OCI-LY7 (cell line): ENCODE results near the gene ANXA7. TPM values are rescaled to one million over a fixed set of nuclear protein-coding genes. Genes with fewer than 3 reads are reported as not detected.

Experiments used
- BruUV-seq: library from RNA; stranded (reverse); fragments of 400-500 nt; replicated peaks from 2 replicates; lab custom pipeline; 2021; lab: Mats Ljungman, UMichigan
- CTCF ChIA-PET: fragments of 300-600 bp; sonication (Branson Sonifier 250); formaldehyde crosslinking; loops from one replicate; lab custom pipeline; 2022; ENCODE audit warnings: antibody characterized with exemption; ENCODE audit not compliant: unreplicated experiment; lab: Charles Lee
- POLR2A ChIA-PET: fragments of 300-600 bp; sonication (Branson Sonifier 250); formaldehyde crosslinking; loops from one replicate; lab custom pipeline; 2022; ENCODE audit warnings: antibody characterized with exemption; lab: Charles Lee
- DNase-seq: peaks from one replicate; pipeline ENCODE4 v3.0.0-alpha.2; 2015; ENCODE audit warnings: low spot score
- H2AFZ ChIP-seq: fragments of 200-600 bp; sonication (generic), shearing (Covaris generic); 2 replicates; pipeline ENCODE4 v1.6.1; 2014; ENCODE audit warnings: mild to moderate bottlenecking, antibody characterized with exemption, low read length, moderate library complexity
- H3K27ac ChIP-seq: fragments of 200-600 bp; sonication (generic); 2 replicates; pipeline ENCODE4 v1.5.1; 2014; ENCODE audit warnings: mixed run types, low read depth, mild to moderate bottlenecking, moderate library complexity, low read length, inconsistent platforms; ENCODE audit not compliant: poor library complexity, severe bottlenecking
- H3K36me3 ChIP-seq: fragments of 200-600 bp; sonication (generic); 2 replicates; pipeline ENCODE4 v1.6.1; 2014; ENCODE audit warnings: mild to moderate bottlenecking, antibody characterized with exemption, low read length, moderate library complexity, mixed read lengths; ENCODE audit not compliant: insufficient read depth
- H3K4me1 ChIP-seq: fragments of 200-600 bp; sonication (generic); 2 replicates; pipeline ENCODE4 v1.5.1; 2014; ENCODE audit warnings: mild to moderate bottlenecking, low read length; ENCODE audit not compliant: insufficient read depth, poor library complexity, severe bottlenecking
- H3K4me2 ChIP-seq: fragments of 200-600 bp; sonication (generic); 2 replicates; pipeline ENCODE4 v1.6.1; 2014; ENCODE audit warnings: mild to moderate bottlenecking, low read length
- H3K4me3 ChIP-seq: fragments of 200-600 bp; sonication (generic); 2 replicates; pipeline ENCODE4 v1.5.1; 2014; ENCODE audit warnings: mild to moderate bottlenecking, low read depth, low read length; ENCODE audit not compliant: poor library complexity, severe bottlenecking
- H3K79me2 ChIP-seq: fragments of 200-600 bp; sonication (generic); 2 replicates; pipeline ENCODE4 v1.6.1; 2016; ENCODE audit warnings: low read depth, mild to moderate bottlenecking, low read length, moderate library complexity, mixed read lengths; ENCODE audit not compliant: insufficient read depth
- H3K9me2 ChIP-seq: fragments of 200-600 bp; sonication (generic); 2 replicates; pipeline ENCODE4 v1.6.1; 2016; ENCODE audit warnings: mild to moderate bottlenecking, low read length, mixed read lengths; ENCODE audit not compliant: insufficient read depth
- H3K9me3 ChIP-seq: fragments of 200-600 bp; sonication (generic); 2 replicates; pipeline ENCODE4 v1.6.1; 2014; ENCODE audit warnings: mild to moderate bottlenecking, mixed run types, low read length, mixed read lengths
- H4K20me1 ChIP-seq: fragments of 200-600 bp; sonication (generic); 2 replicates; pipeline ENCODE4 v1.6.1; 2014; ENCODE audit warnings: mild to moderate bottlenecking, antibody characterized with exemption, low read length, moderate library complexity, mixed read lengths; ENCODE audit not compliant: insufficient read depth
- EZH2phosphoT487 ChIP-seq: fragments of 200-600 bp; sonication (generic); IDR thresholded peaks from 2 replicates; pipeline ENCODE4 v1.6.1; 2018; ENCODE audit warnings: low read depth, borderline replicate concordance, mild to moderate bottlenecking, mixed run types, antibody characterized with exemption, low read length, moderate library complexity, mixed read lengths
- intact Hi-C: fragments of 100-400 bp; cut with micrococcal nuclease; formaldehyde crosslinking; loops from one replicate; pipeline ENCODE4 v1.10.0; 2022; ENCODE audit not compliant: unreplicated experiment
- total RNA-seq, 2 experiments: library from RNA; depleted of rRNA in 1 of 2; stranded (reverse); fragments of >200 nt in 1 of 2; shearing (Covaris generic) in 1 of 2; gene quantifications; 2 replicates each; pipeline ENCODE4 v1.2.3, GENCODE V29; 2014 to 2022
- TF ChIP-seq, protein P1 (sequence below): fragments of 200-600 bp; sonication (generic); conservative IDR thresholded peaks from 2 replicates; pipeline ENCODE4 v1.5.1; 2014; ENCODE audit warnings: mild to moderate bottlenecking, antibody characterized with exemption, low read length, moderate library complexity, mixed read lengths

The ANXA7 gene
- total RNA-seq, 2 experiments from 2014 or later, result 52.0 to 86.6 TPM

DNA sequence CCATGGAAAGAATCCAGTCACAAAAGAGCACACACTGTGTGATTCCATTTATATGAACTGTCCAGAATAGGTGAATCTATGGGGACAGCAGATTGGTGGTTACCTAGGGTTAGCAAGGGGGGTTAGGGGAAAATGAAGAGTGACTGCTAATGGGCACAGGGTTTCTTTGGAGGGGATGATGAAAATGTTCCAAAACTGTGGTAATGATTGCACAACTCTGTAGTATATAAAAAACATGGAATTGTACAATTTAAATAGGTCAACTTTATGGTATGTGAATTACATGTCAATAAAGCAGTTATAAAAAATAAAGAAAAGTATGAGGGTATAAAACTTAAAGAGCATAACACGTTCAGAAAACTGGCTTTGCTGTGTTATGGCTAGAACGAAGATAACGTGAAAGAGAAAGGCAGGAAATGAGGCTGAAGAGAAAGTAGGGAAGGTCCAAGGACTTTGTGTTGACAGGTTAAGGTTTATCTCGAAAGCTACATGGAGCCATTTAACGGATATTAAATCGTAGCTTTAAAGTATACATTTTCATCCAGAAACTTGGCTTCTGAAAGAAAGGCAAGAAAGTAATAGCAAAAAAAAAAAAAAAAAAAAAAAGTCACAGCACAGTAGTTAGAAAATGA lies 45.9 kb upstream of the ANXA7 start:
- Histone ChIP-seq H3K36me3 (peaks cover 56% of the 10 kb centered on the region), H3K79me2 (no peaks in the 10 kb centered on the region), H2AFZ (no peak overlapping the region), H4K20me1 (no peaks in the 10 kb centered on the region), H3K27ac (no peak overlapping the region), H3K9me3 (no peaks in the 10 kb centered on the region), H3K9me2 (no peaks in the 10 kb centered on the region), H3K4me1 (no peaks in the 10 kb centered on the region), H3K4me2 (no peak overlapping the region), H3K4me3 (no peak overlapping the region)
- no peak for DNase-seq
- intact Hi-C loops, result no loop called here
- ChIA-PET POLR2A (interaction anchor here (0.7 to 1.2 kb wide), 2 partner anchors 42 to 185 kb away, joined by 3 read pairs; no protein-coding TSS in a partner anchor), CTCF (no interaction called here)
- BruUV-seq, result TSS peak; percentile 40
- TF ChIP-seq, protein P1, sequence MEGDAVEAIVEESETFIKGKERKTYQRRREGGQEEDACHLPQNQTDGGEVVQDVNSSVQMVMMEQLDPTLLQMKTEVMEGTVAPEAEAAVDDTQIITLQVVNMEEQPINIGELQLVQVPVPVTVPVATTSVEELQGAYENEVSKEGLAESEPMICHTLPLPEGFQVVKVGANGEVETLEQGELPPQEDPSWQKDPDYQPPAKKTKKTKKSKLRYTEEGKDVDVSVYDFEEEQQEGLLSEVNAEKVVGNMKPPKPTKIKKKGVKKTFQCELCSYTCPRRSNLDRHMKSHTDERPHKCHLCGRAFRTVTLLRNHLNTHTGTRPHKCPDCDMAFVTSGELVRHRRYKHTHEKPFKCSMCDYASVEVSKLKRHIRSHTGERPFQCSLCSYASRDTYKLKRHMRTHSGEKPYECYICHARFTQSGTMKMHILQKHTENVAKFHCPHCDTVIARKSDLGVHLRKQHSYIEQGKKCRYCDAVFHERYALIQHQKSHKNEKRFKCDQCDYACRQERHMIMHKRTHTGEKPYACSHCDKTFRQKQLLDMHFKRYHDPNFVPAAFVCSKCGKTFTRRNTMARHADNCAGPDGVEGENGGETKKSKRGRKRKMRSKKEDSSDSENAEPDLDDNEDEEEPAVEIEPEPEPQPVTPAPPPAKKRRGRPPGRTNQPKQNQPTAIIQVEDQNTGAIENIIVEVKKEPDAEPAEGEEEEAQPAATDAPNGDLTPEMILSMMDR, result no peak
- no peak for TF ChIP-seq EZH2phosphoT487

DNA sequence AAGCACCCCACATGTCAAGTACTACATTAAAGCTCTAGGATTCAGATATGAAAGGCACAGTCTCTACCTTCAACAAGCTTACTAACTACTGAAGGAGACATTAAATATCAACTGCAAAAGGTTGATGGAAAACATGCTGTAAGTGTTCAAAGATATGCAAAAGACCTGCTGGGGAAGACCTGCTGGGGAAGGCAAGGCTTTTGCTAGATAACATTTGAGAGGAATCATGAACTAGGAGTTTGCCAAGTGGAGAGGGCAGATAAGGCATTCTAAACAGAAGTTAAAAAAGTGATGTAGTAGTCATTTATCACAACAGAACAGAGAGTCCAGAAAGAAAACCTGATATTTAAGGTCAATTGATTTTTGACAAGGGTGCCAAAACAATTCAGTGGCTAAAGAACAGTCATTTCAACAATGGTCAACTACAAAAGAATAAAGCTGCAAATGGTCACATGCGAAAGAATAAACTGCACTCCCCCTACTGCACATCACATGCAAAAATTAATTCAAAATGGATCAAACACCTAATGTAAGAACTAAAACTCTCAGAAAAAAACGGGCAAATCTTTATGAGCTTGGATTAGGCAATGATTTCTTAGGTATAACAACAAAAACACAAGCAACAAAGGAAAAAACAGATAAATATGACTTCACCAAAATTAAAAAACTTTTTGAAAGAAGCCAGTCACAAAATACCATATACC lies 42.5 kb upstream of the ANXA7 start:
- H2AFZ ChIP-seq, result no peak overlapping the region
- TF ChIP-seq EZH2phosphoT487, result no peak
- TF ChIP-seq, protein P1, result no peak
- no peak overlapping the region for H3K4me2 ChIP-seq
- DNase-seq, result no peak
- intact Hi-C loops, result no loop called here
- no peaks in the 10 kb centered on the region for H3K9me2 ChIP-seq
- no peak overlapping the region for H3K4me3 ChIP-seq
- no peaks in the 10 kb centered on the region for H3K79me2 ChIP-seq
- no peaks in the 10 kb centered on the region for H3K4me1 ChIP-seq
- CTCF ChIA-PET, result no interaction called here
- no peaks in the 10 kb centered on the region for H4K20me1 ChIP-seq
- no peaks in the 10 kb centered on the region for H3K9me3 ChIP-seq
- no TSS peak for BruUV-seq
- peaks cover 55% of the 10 kb centered on the region for H3K36me3 ChIP-seq
- POLR2A ChIA-PET, result interaction anchor here (0.6 to 1.1 kb wide), 2 partner anchors 14 to 326 kb away, joined by 3 to 5 read pairs; no protein-coding TSS in a partner anchor
- no peak overlapping the region for H3K27ac ChIP-seq

DNA sequence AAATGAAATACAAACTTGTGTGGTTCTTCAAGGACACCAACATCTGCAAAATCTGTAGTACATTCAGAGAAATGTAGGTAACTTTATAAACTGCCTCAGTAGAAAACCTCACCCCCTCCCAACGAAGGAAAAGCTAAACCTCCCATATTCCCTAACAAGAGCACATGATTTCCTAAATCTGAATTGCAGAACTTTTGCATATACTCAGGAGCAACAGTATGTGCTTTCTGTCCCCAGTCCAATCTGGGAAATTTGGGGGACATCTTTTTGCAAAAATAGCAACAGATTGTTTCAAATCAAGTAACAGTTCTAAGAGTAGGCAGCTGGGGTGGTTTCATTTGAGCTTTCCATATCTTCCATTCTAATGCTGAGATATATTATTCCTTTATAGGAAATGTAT lies 35.3 kb upstream of the ANXA7 start:
- H3K79me2 ChIP-seq, result no peaks in the 10 kb centered on the region
- BruUV-seq, result no TSS peak
- H3K9me2 ChIP-seq, result no peaks in the 10 kb centered on the region
- no peak for DNase-seq
- H3K36me3 ChIP-seq, result peaks cover 46% of the 10 kb centered on the region
- ChIA-PET POLR2A (interaction anchor here (0.6 to 0.9 kb wide), 2 partner anchors 18 to 546 kb away, joined by 3 read pairs; no protein-coding TSS in a partner anchor), CTCF (no interaction called here)
- H3K4me1 ChIP-seq, result no peaks in the 10 kb centered on the region
- H3K4me2 ChIP-seq, result no peak overlapping the region
- TF ChIP-seq, protein P1, result no peak
- no peak for TF ChIP-seq EZH2phosphoT487
- H3K4me3 ChIP-seq, result no peak overlapping the region
- no peaks in the 10 kb centered on the region for H4K20me1 ChIP-seq
- no peak overlapping the region for H2AFZ ChIP-seq
- no peaks in the 10 kb centered on the region for H3K9me3 ChIP-seq
- intact Hi-C loops, result no loop called here
- H3K27ac ChIP-seq, result no peak overlapping the region
